HEK293 (cell line): ENCODE data around the gene SWT1.

Experiments
- ZFHX2 ChIP-seq: fragments of 450-650 bp; formaldehyde crosslinking; conservative IDR thresholded peaks from 2 replicates; pipeline ENCODE4 v1.5.1; 2016; ENCODE audit warnings: missing biosample characterization, missing genetic modification characterization
- ZNF133 ChIP-seq: fragments of 450-650 bp; formaldehyde crosslinking; IDR thresholded peaks from 2 replicates; pipeline ENCODE4 v1.5.1; 2016; ENCODE audit warnings: missing biosample characterization, missing genetic modification characterization
- ZNF654 ChIP-seq: fragments of 450-650 bp; formaldehyde crosslinking; IDR thresholded peaks from 2 replicates; pipeline ENCODE4 v1.5.1; 2016; ENCODE audit warnings: low read depth, missing biosample characterization, missing genetic modification characterization
- TF ChIP-seq, protein P1 (sequence below): fragments of 450-650 bp; formaldehyde crosslinking; IDR thresholded peaks from 2 replicates; pipeline ENCODE4 v1.5.1; 2016; ENCODE audit warnings: missing biosample characterization, missing genetic modification characterization

DNA sequence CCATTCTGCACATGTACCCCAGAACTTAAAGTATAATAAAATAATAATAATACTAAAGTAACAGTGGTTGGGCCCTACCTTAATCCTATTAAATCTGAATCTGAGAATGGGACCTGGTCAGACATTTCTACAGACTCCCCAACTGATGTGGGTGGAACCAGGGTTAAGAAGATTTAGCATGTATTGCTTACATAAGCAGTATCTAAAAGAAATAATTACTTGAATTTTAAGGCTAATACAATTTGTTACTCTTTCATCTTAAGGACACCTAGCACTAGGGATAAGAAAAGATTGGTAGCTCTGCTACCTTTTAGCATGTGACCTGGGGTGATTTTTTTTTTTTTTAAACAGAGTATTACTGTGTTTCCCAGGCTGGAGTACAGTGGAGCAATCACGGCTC, 80.7 kb downstream of the SWT1 start:
- TF ChIP-seq ZNF654, result no peak
- TF ChIP-seq ZNF133 (tag by site-specific recombination), result no peak
- TF ChIP-seq, protein P1, sequence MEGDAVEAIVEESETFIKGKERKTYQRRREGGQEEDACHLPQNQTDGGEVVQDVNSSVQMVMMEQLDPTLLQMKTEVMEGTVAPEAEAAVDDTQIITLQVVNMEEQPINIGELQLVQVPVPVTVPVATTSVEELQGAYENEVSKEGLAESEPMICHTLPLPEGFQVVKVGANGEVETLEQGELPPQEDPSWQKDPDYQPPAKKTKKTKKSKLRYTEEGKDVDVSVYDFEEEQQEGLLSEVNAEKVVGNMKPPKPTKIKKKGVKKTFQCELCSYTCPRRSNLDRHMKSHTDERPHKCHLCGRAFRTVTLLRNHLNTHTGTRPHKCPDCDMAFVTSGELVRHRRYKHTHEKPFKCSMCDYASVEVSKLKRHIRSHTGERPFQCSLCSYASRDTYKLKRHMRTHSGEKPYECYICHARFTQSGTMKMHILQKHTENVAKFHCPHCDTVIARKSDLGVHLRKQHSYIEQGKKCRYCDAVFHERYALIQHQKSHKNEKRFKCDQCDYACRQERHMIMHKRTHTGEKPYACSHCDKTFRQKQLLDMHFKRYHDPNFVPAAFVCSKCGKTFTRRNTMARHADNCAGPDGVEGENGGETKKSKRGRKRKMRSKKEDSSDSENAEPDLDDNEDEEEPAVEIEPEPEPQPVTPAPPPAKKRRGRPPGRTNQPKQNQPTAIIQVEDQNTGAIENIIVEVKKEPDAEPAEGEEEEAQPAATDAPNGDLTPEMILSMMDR (tag by site-specific recombination), result no peak
- TF ChIP-seq ZFHX2, result no peak
